CD14-positive monocyte (primary cell): ENCODE data around the gene CRACDL. TPM values are rescaled to one million over a fixed set of nuclear protein-coding genes. Genes with fewer than 3 reads are reported as not detected.

ENCODE experiments used
- DNase-seq, 3 donors: peaks; one replicate each; pipeline ENCODE4 v3.0.0-alpha.2; 2011 to 2022
- H2AFZ ChIP-seq: 2 replicates; pipeline ENCODE4 v1.6.0; 2012; ENCODE audit warnings: mild to moderate bottlenecking, low read depth, low read length, inconsistent platforms; ENCODE audit not compliant: insufficient read depth, poor library complexity, severe bottlenecking
- H3K27ac ChIP-seq, 2 donors: 1 replicate in 1 of 2; 2 replicates in 1 of 2; pipeline ENCODE4 v1.5.1; 2012 to 2013; ENCODE audit warnings: low read length in 2 of 2, control low read depth in 1 of 2, inconsistent platforms in 1 of 2, low read depth in 1 of 2, mild to moderate bottlenecking in 1 of 2
- H3K27me3 ChIP-seq, 2 donors: one replicate each; pipeline versions ENCODE4 v1.6.0 to v1.6.1; 2011 to 2013; ENCODE audit warnings: low read length in 2 of 2; ENCODE audit not compliant: control insufficient read depth in 2 of 2, insufficient read depth in 2 of 2
- H3K36me3 ChIP-seq, 2 donors: replicated peaks in 1 of 2; 1 replicate in 1 of 2; 2 replicates in 1 of 2; pipeline versions ENCODE4 v1.5.1 to v1.6.1; 2012 to 2013; ENCODE audit warnings: low read length in 2 of 2, control low read depth in 1 of 2, inconsistent platforms in 1 of 2, mild to moderate bottlenecking in 1 of 2; ENCODE audit not compliant: insufficient read depth in 2 of 2, control insufficient read depth in 1 of 2
- H3K4me1 ChIP-seq, 2 donors: 1 replicate in 1 of 2; 2 replicates in 1 of 2; pipeline versions ENCODE4 v1.5.1 to v1.6.1; 2012 to 2013; ENCODE audit warnings: low read length in 2 of 2, control low read depth in 1 of 2, inconsistent platforms in 1 of 2, mild to moderate bottlenecking in 1 of 2, moderate library complexity in 1 of 2; ENCODE audit not compliant: insufficient read depth in 2 of 2, control insufficient read depth in 1 of 2
- H3K4me2 ChIP-seq: replicated peaks from 2 replicates; pipeline ENCODE3; 2012; ENCODE audit warnings: low read length, moderate library complexity, mild to moderate bottlenecking; ENCODE audit not compliant: poor library complexity, severe bottlenecking; ENCODE audit errors: extremely low read depth
- H3K4me3 ChIP-seq, 3 experiments: fragments of 200-600 bp in 1 of 3; sonication (generic) in 1 of 3; replicated peaks in 1 of 3; 1 replicate in 2 of 3; 2 replicates in 1 of 3; pipeline ENCODE4 v1.5.1; 2011 to 2013; ENCODE audit warnings: low read length in 3 of 3, mild to moderate bottlenecking in 3 of 3, control low read depth in 2 of 3, low read depth in 2 of 3, inconsistent platforms in 1 of 3, moderate library complexity in 1 of 3
- H3K79me2 ChIP-seq: 2 replicates; pipeline ENCODE4 v1.6.0; 2012; ENCODE audit warnings: mild to moderate bottlenecking, control low read depth, inconsistent platforms, low read length, moderate library complexity; ENCODE audit not compliant: insufficient read depth
- H3K9ac ChIP-seq: 2 replicates; pipeline ENCODE4 v1.6.0; 2017; ENCODE audit warnings: low read length, mild to moderate bottlenecking; ENCODE audit not compliant: insufficient read depth, poor library complexity, severe bottlenecking
- H3K9me3 ChIP-seq, 2 donors: replicated peaks in 1 of 2; 1 replicate in 1 of 2; 2 replicates in 1 of 2; pipeline versions ENCODE4 v1.5.1 to v1.6.1; 2012 to 2013; ENCODE audit warnings: low read length in 2 of 2, control low read depth in 1 of 2; ENCODE audit not compliant: control insufficient read depth in 1 of 2, insufficient read depth in 1 of 2
- H4K20me1 ChIP-seq: 2 replicates; pipeline ENCODE4 v1.6.0; 2012; ENCODE audit warnings: mild to moderate bottlenecking, low read length, control low read depth, moderate library complexity; ENCODE audit not compliant: insufficient read depth
- H3K27ac Mint-ChIP-seq, 7 donors: one replicate each; pipeline ENCODE4 v1.8.0; 2020; ENCODE audit warnings: mild to moderate bottlenecking in 7 of 7, mixed read lengths in 7 of 7, moderate library complexity in 6 of 7, inconsistent platforms in 2 of 7
- H3K27me3 Mint-ChIP-seq, 3 donors: one replicate each; pipeline ENCODE4 v1.8.0; 2021 to 2022; ENCODE audit warnings: low read depth in 3 of 3, mild to moderate bottlenecking in 3 of 3, mixed read lengths in 3 of 3, moderate library complexity in 3 of 3, inconsistent platforms in 1 of 3
- H3K36me3 Mint-ChIP-seq, 2 donors: one replicate each; pipeline ENCODE4 v1.8.0; 2020; ENCODE audit warnings: mixed read lengths in 2 of 2, inconsistent platforms in 1 of 2, mild to moderate bottlenecking in 1 of 2
- H3K4me1 Mint-ChIP-seq: one replicate; pipeline ENCODE4 v1.8.0; 2020; ENCODE audit warnings: mild to moderate bottlenecking, mixed read lengths
- H3K4me3 Mint-ChIP-seq, 2 donors: one replicate each; pipeline ENCODE4 v1.8.0; 2020; ENCODE audit warnings: mild to moderate bottlenecking in 2 of 2, mixed read lengths in 2 of 2, moderate library complexity in 1 of 2
- H3K9me3 Mint-ChIP-seq, 7 donors: one replicate each; pipeline ENCODE4 v1.8.0; 2020 to 2022; ENCODE audit warnings: mixed read lengths in 7 of 7, mild to moderate bottlenecking in 6 of 7, moderate library complexity in 6 of 7, inconsistent platforms in 2 of 7
- CTCF ChIP-seq: fragments of 200-600 bp; IDR thresholded peaks from one replicate; pipeline ENCODE4 v1.8.0; 2022; ENCODE audit warnings: antibody characterized with exemption, mild to moderate bottlenecking
- WGBS: methylation state at CpG from one replicate; pipeline ENCODE4 v1.1.5; 2013; ENCODE audit warnings: missing lambda C conversion rate; ENCODE audit not compliant: insufficient coverage; 5-methylcytosine and 5-hydroxymethylcytosine counted together
- intact Hi-C, 2 donors: fragments of 100-400 bp; cut with micrococcal nuclease; formaldehyde crosslinking; loops; one replicate each; pipeline versions ENCODE4 v1.15.0 to v1.15.1; 2023
- polyA plus RNA-seq, 3 donors: library from polyadenylated mRNA; depleted of rRNA in 1 of 3; unstranded in 2 of 3; stranded (reverse) in 1 of 3; fragments of 300-500 nt in 2 of 3; fragments of >200 nt in 1 of 3; fragmentation: Illumina TruSeq in 2 of 3; gene quantifications; 1 replicate in 2 of 3; 2 replicates in 1 of 3; pipeline ENCODE4 v1.2.3, GENCODE V29; 2012 to 2021

The CRACDL gene
- polyA plus RNA-seq, 3 donors = 0.12 to 0.35 (median 0.28) TPM

- Histone ChIP-seq H3K4me1 (no peaks in the 10 kb centered on the region), H3K36me3 (no peaks in the 10 kb centered on the region), H3K4me2 (no peak overlapping the region), H3K9ac (no peak overlapping the region), H3K27ac (no peak overlapping the region), H4K20me1 (no peaks in the 10 kb centered on the region), H3K79me2 (no peaks in the 10 kb centered on the region), H3K4me3 (no peak overlapping the region), H3K9me3 (no peaks in the 10 kb centered on the region), H2AFZ (peak overlapping the region; percentile 35), H3K27me3 (no peaks in the 10 kb centered on the region)
- 75% methylated on average over 4 of the region's 10 CpGs for WGBS
- no peak for TF ChIP-seq CTCF
- peaks cover 9% of the 10 kb centered on the region for H3K4me1 Mint-ChIP-seq
- H3K27me3 Mint-ChIP-seq = peaks cover 0 to 3% (median 3%) of the 10 kb centered on the region in 3 donors
- no peak overlapping the region for H3K4me3 Mint-ChIP-seq
- no peak overlapping the region for H3K27ac Mint-ChIP-seq
- H3K9me3 Mint-ChIP-seq = peaks cover 0 to 5% (median 2%) of the 10 kb centered on the region in 7 donors
- no peak for DNase-seq
- intact Hi-C loops = no loop called here
- H3K36me3 Mint-ChIP-seq = no peaks in the 10 kb centered on the region
Observed at GRCh38 chr2:98893911-98894321, 42.1 kb downstream of the CRACDL start.

- H3K79me2 ChIP-seq = no peaks in the 10 kb centered on the region
- H3K4me1 Mint-ChIP-seq = peaks cover 9% of the 10 kb centered on the region
- peaks cover 2 to 5% (median 4%) of the 10 kb centered on the region in 3 donors for H3K27me3 Mint-ChIP-seq
- peaks cover 0 to 2% of the 10 kb centered on the region in 2 donors for H3K9me3 ChIP-seq
- no peak overlapping the region for H3K4me3 ChIP-seq
- H3K4me3 Mint-ChIP-seq = no peak overlapping the region
- no peak overlapping the region for H3K4me2 ChIP-seq
- H3K4me1 ChIP-seq = no peaks in the 10 kb centered on the region
- WGBS = 97% methylated on average over 5 of the region's 6 CpGs
- no peaks in the 10 kb centered on the region for H3K36me3 Mint-ChIP-seq
- H3K27ac Mint-ChIP-seq = no peak overlapping the region
- H3K36me3 ChIP-seq = no peaks in the 10 kb centered on the region
- H3K9ac ChIP-seq = no peak overlapping the region
- H4K20me1 ChIP-seq = no peaks in the 10 kb centered on the region
- intact Hi-C loops = no loop called here
- H3K27me3 ChIP-seq = no peaks in the 10 kb centered on the region
- H3K9me3 Mint-ChIP-seq = peaks cover 0 to 10% (median 6%) of the 10 kb centered on the region in 7 donors
- no peak for TF ChIP-seq CTCF
- no peak for DNase-seq
- H3K27ac ChIP-seq = no peak overlapping the region
- no peak overlapping the region for H2AFZ ChIP-seq
Observed at GRCh38 chr2:98892871-98893270, 43.2 kb downstream of the CRACDL start.
